HEK293 (cell line): Measurements from ENCODE around the gene IZUMO1.

Experiments used
- YY1 ChIP-seq: fragments of 450-650 bp; formaldehyde crosslinking; IDR thresholded peaks from 2 replicates; pipeline ENCODE4 v1.5.1; 2018; ENCODE audit warnings: missing biosample characterization, missing genetic modification characterization
- ZBTB8A ChIP-seq: fragments of 450-650 bp; formaldehyde crosslinking; IDR thresholded peaks from 2 replicates; pipeline ENCODE4 v1.5.1; 2016; ENCODE audit warnings: missing biosample characterization, missing genetic modification characterization

DNA sequence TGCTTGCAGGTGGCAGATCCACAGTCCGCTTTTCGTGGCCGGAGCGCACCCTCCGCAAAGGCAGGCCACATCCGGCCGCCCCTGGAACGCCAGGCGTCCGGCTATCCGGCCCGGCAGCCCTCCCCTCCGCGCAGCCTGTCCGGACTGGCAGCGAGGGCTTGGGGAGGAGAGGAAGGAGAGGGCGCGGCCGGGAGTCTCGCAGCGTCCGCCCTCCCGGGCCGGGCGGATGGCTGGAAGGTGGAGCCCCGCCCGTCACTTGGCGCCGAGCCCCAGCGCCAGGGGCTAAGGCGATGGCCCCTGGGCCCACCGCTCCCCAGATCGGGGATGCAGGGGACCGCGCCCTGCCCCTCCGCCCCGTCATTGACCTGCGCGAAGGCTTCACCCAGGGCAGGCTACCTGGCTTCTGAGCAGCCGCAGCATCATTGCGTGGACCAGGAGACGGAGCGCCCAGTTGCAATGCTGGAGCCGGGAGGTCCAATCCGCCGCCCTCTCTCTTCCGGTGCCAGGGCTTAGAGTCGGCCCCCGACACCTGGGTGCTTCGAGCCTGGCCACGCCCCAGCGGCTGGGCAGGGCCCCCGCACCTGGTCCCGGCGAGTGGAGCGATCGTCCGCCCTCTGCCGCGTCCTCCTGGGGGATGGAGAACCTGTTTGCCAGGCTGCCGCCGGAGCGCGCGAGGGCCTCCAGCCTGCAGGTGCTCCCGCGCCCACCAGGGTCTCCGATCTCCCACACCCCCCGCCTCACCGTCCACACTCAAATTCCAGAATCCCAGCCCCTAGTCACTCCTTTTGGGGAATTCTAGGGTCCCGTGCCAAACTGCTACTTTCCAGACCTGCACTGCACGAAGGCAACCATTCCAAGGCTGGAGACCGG lies 6.0 kb upstream of the IZUMO1 start, which contains the start of gene FUT1:
- TF ChIP-seq YY1 (no peak), ZBTB8A (tag by site-specific recombination) (peak; percentile 78)
